DND-41 (cell line): ENCODE data around the gene UBE2Q2.
A peak's percentile ranks its signal among the peaks of the same experiment; 100 is the strongest.
"Not testable (repeated sequence)": the region's sequence is repeated elsewhere in the genome, so short reads cannot be mapped to it uniquely, and the experiment has no call there.

ENCODE experiments used
- ATAC-seq: fragments of 200-7000 bp; cut with Tn5 transposase; 3 replicates; pipeline ENCODE4 v1.9.1; 2021; ENCODE audit warnings: low read depth; ENCODE audit not compliant: insufficient read depth
- DNase-seq: peaks from one replicate; pipeline ENCODE4 v3.0.0-alpha.2; 2020
- H2AFZ ChIP-seq: 2 replicates; pipeline ENCODE4 v1.6.0; 2012; ENCODE audit warnings: low read depth, low read length
- H3K27ac ChIP-seq: 2 replicates; pipeline ENCODE4 v1.5.1; 2012; ENCODE audit warnings: low read length, inconsistent platforms
- H3K27me3 ChIP-seq: fragments of 200-600 bp; sonication (generic); 2 replicates; pipeline ENCODE4 v1.6.0; 2012; ENCODE audit warnings: low read length, mild to moderate bottlenecking, inconsistent platforms; ENCODE audit not compliant: insufficient read depth, poor library complexity
- H3K36me3 ChIP-seq: 2 replicates; pipeline ENCODE4 v1.5.1; 2012; ENCODE audit warnings: low read length, inconsistent platforms; ENCODE audit not compliant: insufficient read depth
- H3K4me1 ChIP-seq: 2 replicates; pipeline ENCODE4 v1.5.1; 2012; ENCODE audit warnings: mild to moderate bottlenecking, low read length; ENCODE audit not compliant: insufficient read depth
- H3K4me2 ChIP-seq: 2 replicates; pipeline ENCODE4 v1.6.0; 2012; ENCODE audit warnings: mild to moderate bottlenecking, moderate library complexity, low read length, inconsistent platforms; ENCODE audit not compliant: insufficient read depth
- H3K4me3 ChIP-seq, 2 experiments: fragments of 200-600 bp in 1 of 2; shearing (Covaris generic) in 1 of 2; 2 replicates each; pipeline ENCODE4 v1.5.1; 2012 to 2016; ENCODE audit warnings: inconsistent platforms in 2 of 2, low read length in 2 of 2, mild to moderate bottlenecking in 2 of 2, low read depth in 1 of 2, moderate library complexity in 1 of 2
- H3K79me2 ChIP-seq: 2 replicates; pipeline ENCODE4 v1.6.0; 2012; ENCODE audit warnings: low read length, inconsistent platforms; ENCODE audit not compliant: insufficient read depth
- H3K9ac ChIP-seq: 2 replicates; pipeline ENCODE4 v1.6.0; 2012; ENCODE audit warnings: low read depth, mild to moderate bottlenecking, inconsistent platforms, low read length, moderate library complexity
- H3K9me3 ChIP-seq: 2 replicates; pipeline ENCODE4 v1.5.1; 2012; ENCODE audit warnings: low read length, moderate library complexity, mild to moderate bottlenecking, inconsistent platforms; ENCODE audit not compliant: insufficient read depth, severe bottlenecking
- H4K20me1 ChIP-seq: 2 replicates; pipeline ENCODE4 v1.6.0; 2012; ENCODE audit warnings: low read length; ENCODE audit not compliant: insufficient read depth
- EZH2 ChIP-seq: IDR thresholded peaks from 3 replicates; pipeline ENCODE4 v1.6.1; 2012; ENCODE audit warnings: borderline replicate concordance, low read depth, mild to moderate bottlenecking, moderate library complexity, low read length, inconsistent platforms; ENCODE audit not compliant: severe bottlenecking
- TF ChIP-seq, protein P1 (sequence below): IDR thresholded peaks from 2 replicates; pipeline ENCODE4 v1.5.1; 2012; ENCODE audit warnings: borderline replicate concordance, low read length, moderate library complexity, mild to moderate bottlenecking; ENCODE audit not compliant: poor library complexity, severe bottlenecking; ENCODE audit errors: extremely low read depth

The UBE2Q2 gene

GRCh38 chr15:75861750-75862402 lies 18.6 kb downstream of the UBE2Q2 start:
- peaks cover 53% of the 10 kb centered on the region for H3K36me3 ChIP-seq
- no peak overlapping the region for H3K4me3 ChIP-seq
- DNase-seq (no peak), ATAC-seq (no peak)
- H3K4me2 ChIP-seq, result no peak overlapping the region
- peaks cover 4% of the 10 kb centered on the region; the same call in 1 of the 2 replicates for H4K20me1 ChIP-seq
- peaks cover 83% of the 10 kb centered on the region for H3K79me2 ChIP-seq
- peaks cover 32% of the 10 kb centered on the region for H3K4me1 ChIP-seq
- TF ChIP-seq EZH2, result no peak
- TF ChIP-seq, protein P1, sequence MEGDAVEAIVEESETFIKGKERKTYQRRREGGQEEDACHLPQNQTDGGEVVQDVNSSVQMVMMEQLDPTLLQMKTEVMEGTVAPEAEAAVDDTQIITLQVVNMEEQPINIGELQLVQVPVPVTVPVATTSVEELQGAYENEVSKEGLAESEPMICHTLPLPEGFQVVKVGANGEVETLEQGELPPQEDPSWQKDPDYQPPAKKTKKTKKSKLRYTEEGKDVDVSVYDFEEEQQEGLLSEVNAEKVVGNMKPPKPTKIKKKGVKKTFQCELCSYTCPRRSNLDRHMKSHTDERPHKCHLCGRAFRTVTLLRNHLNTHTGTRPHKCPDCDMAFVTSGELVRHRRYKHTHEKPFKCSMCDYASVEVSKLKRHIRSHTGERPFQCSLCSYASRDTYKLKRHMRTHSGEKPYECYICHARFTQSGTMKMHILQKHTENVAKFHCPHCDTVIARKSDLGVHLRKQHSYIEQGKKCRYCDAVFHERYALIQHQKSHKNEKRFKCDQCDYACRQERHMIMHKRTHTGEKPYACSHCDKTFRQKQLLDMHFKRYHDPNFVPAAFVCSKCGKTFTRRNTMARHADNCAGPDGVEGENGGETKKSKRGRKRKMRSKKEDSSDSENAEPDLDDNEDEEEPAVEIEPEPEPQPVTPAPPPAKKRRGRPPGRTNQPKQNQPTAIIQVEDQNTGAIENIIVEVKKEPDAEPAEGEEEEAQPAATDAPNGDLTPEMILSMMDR, result no peak
- no peak overlapping the region for H3K27ac ChIP-seq
- H3K9ac ChIP-seq, result no peak overlapping the region
- no peaks in the 10 kb centered on the region for H3K9me3 ChIP-seq
- H3K27me3 ChIP-seq, result no peaks in the 10 kb centered on the region
- H2AFZ ChIP-seq, result no peak overlapping the region

- peak overlapping the region; percentile 46 for H3K27ac ChIP-seq
- H3K27me3 ChIP-seq, result no peaks in the 10 kb centered on the region
- H3K9ac ChIP-seq, result no peak overlapping the region
- peaks cover 32% of the 10 kb centered on the region for H3K4me1 ChIP-seq
- no peak overlapping the region for H3K4me2 ChIP-seq
- peaks cover 87% of the 10 kb centered on the region for H3K79me2 ChIP-seq
- H2AFZ ChIP-seq, result no peak overlapping the region
- H3K9me3 ChIP-seq, result no peaks in the 10 kb centered on the region
- no peak overlapping the region for H3K4me3 ChIP-seq
- TF ChIP-seq, protein P1, result no peak
- no peak for TF ChIP-seq EZH2
- peaks cover 50% of the 10 kb centered on the region for H3K36me3 ChIP-seq
- H4K20me1 ChIP-seq, result peaks cover 4% of the 10 kb centered on the region; the same call in 1 of the 2 replicates
- ATAC-seq (no peak), DNase-seq (no peak)
Measured at GRCh38 chr15:75862796-75863195, 19.5 kb downstream of the UBE2Q2 start.

DNA sequence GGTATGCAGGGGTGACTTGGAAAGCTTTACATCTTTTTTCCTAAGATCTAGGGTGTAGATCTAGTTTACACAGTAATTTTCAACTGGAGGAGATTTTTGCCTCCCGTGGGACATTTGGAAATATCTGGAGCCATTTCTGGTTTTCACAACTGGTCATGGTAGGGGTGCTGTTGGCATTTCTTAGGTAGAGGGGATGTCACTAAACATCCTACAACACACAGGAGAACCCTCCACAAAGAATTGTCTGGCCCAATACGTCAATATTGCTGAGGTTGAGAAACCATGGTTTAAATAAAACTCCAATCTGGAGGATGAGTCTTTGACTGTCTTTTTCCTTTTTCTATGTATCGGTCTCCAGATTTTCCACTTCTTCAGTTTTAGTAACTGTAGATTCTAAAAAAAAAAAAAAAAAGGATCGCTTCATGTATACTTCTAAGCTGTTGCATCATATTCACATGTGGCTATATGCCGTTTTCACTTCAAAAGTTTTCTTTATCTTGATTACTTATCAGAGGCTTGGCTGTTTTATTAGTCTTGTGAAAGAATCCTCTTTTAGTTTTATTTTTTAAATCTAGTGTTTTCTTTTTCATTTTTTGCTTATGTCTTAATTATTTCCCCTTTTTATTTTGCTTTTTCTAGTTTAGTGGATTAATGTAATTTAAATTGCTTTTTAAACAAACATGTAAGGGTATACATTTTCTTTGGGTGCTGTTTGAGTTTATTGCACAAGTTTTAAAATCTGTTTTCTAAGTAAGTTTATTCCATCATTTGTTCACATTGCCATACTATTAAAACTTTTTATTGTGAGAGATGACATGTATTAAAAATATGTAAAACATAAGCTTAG lies 21.2 kb downstream of the UBE2Q2 start:
- Histone ChIP-seq H4K20me1 (peaks cover 4% of the 10 kb centered on the region; the same call in 1 of the 2 replicates), H3K79me2 (peaks cover 74% of the 10 kb centered on the region)
- DNase-seq, result no peak

DNA sequence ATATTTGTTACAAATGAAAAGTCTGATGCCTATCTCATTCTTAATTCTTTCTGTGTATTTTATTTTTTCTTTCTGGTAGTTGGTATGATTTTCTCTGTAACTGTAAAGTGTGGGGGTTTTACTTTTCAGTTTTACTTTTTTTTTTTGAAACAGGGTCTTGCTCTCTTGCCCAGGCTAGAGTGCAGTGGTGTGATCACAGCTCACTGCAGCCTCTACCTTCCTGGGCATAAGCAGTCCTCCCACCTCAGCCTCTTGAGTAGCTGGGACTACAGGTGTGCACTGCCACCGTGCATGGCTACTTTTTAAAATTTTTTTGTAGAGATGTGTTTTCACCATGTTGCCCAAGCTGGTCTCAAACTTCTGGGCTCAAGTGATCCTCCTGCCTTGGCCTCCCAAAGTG lies 22.8 kb downstream of the UBE2Q2 start:
- H3K9ac ChIP-seq, ATAC-seq, H2AFZ ChIP-seq, H3K4me2 ChIP-seq, DNase-seq, H3K27ac ChIP-seq, H4K20me1 ChIP-seq, H3K27me3 ChIP-seq, H3K9me3 ChIP-seq, H3K4me3 ChIP-seq: not testable (repeated sequence)
- Histone ChIP-seq H3K79me2 (peaks cover 61% of the 10 kb centered on the region), H3K36me3 (peaks cover 51% of the 10 kb centered on the region), H3K4me1 (peaks cover 32% of the 10 kb centered on the region)

More for the DNA sequence above, 21.2 kb downstream of the UBE2Q2 start:
- ATAC-seq, result peak; percentile 65
- peak overlapping the region; percentile 11; the same call in 1 of the 2 replicates for H3K4me2 ChIP-seq
- H2AFZ ChIP-seq, result no peak overlapping the region
- peak overlapping the region; percentile 32; the same call in 1 of the 2 replicates for H3K9ac ChIP-seq
- no peaks in the 10 kb centered on the region for H3K9me3 ChIP-seq
- peaks cover 57% of the 10 kb centered on the region for H3K36me3 ChIP-seq
- peak overlapping the region; percentile 72 for H3K27ac ChIP-seq
- peaks cover 32% of the 10 kb centered on the region for H3K4me1 ChIP-seq
- H3K27me3 ChIP-seq, result no peaks in the 10 kb centered on the region
- TF ChIP-seq, protein P1, result no peak
- no peak for TF ChIP-seq EZH2
- H3K4me3 ChIP-seq, result no peak overlapping the region
